Measurements from ENCODE around the gene CES2.
"Not testable (repeated sequence)": the region's sequence is repeated elsewhere in the genome, so short reads cannot be mapped to it uniquely, and the experiment has no call there.

Gene CES2

DNA sequence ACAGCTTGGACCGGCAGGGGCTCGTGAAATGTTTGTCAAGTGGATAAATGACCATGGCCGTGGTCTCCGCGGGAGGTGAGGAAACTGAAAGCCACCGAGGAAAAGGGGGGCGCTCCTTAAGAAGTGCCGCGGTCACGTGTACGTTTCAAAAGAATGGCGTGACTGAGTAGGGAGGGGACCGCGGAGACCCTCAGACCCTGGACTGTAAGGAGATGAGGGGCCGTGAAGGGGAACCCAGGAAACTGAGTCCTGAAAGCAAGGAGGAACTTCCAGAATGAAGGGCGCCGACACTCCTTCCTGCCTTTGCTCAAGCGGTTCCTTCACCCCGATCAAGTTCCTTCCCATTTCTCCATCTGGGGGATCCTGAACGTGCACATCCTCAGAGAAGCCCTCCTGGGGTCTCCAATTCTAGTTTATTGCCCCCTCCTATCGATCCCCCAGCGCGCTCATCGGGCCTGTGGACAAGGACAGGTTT is 440 bp upstream of the CES2 start:
- Histone ChIP-seq H3K4me1 (ENCODE audit: control insufficient read depth, insufficient read depth, low read length) (peaks cover 67% of the 10 kb centered on the region), H3K4me3 (ENCODE audit: low read length) (peak overlapping the region; percentile 88), H3K9ac (ENCODE audit: low read length) (peak overlapping the region; percentile 95)
- H3K36me3 ChIP-seq (ENCODE audit: control insufficient read depth, insufficient read depth, low read length); H3K27me3 ChIP-seq (ENCODE audit: control insufficient read depth, insufficient read depth, low read length); H3K9me3 ChIP-seq (ENCODE audit: control insufficient read depth, low read length): not testable (repeated sequence)

DNA sequence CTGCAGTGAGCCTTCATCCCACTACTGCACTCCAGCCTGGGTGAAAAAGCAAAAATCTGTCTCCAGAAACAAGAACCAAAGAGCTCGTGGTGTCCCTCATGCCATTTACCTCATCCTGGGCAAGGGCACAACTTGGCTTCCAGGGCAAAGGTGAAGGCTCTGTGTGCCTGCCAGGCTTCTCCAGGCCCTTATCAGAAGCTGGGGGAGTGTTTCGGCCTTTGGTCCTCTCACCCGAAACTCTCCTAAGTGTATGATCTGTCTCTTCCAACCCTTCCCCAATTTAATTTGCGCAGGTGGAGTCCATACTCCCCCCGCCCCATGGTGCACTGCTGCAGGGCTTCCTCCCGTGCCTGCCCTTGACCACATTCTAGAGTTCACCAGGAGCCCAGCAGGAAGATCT is 1.1 kb downstream of the CES2 start:
- H3K4me3 ChIP-seq (ENCODE audit: low read length): peak overlapping the region; percentile 20
- H3K4me1 ChIP-seq (ENCODE audit: control insufficient read depth, insufficient read depth, low read length): peaks cover 56% of the 10 kb centered on the region
- no peaks in the 10 kb centered on the region for H3K27me3 ChIP-seq (ENCODE audit: control insufficient read depth, insufficient read depth, low read length)
- H3K9me3 ChIP-seq (ENCODE audit: control insufficient read depth, low read length): no peaks in the 10 kb centered on the region
- peak overlapping the region; percentile 95 for H3K9ac ChIP-seq (ENCODE audit: low read length)
- H3K36me3 ChIP-seq (ENCODE audit: control insufficient read depth, insufficient read depth, low read length): peaks cover 21% of the 10 kb centered on the region

DNA sequence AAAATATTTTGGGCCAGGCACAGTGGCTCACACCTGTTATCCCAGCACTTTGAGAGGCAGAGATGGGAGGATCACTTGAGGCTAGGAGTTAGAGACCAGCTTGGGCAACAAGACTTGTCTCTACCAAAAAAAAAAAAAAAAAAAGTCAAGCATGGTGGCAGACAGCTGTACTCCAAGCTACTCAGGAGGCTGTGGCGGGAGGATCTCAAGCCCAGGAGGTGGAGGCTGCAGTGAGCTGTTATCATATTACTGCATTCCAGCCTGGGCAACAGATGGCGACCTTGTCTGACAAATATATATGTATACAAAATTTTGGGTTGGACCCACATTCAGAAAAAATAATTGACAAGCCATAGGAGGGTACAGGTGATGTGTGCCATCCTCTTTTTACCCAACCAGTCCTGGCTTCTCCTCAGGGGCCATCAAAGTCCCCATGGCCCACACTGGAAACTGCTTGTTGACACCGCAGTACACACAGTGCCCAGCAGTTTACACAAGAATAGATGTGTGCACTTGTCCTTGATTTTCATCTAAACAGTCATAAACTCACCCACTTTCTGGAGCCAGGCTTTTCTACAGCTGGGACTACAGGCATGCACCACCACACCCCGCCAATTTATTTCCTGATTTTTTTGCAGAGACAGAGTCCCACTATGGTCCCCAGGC is 1.7 kb downstream of the CES2 start:
- peaks cover 25% of the 10 kb centered on the region for H3K36me3 ChIP-seq (ENCODE audit: control insufficient read depth, insufficient read depth, low read length)
- H3K4me1 ChIP-seq (ENCODE audit: control insufficient read depth, insufficient read depth, low read length): peaks cover 50% of the 10 kb centered on the region
- H3K9ac ChIP-seq (ENCODE audit: low read length): peak overlapping the region; percentile 95

DNA sequence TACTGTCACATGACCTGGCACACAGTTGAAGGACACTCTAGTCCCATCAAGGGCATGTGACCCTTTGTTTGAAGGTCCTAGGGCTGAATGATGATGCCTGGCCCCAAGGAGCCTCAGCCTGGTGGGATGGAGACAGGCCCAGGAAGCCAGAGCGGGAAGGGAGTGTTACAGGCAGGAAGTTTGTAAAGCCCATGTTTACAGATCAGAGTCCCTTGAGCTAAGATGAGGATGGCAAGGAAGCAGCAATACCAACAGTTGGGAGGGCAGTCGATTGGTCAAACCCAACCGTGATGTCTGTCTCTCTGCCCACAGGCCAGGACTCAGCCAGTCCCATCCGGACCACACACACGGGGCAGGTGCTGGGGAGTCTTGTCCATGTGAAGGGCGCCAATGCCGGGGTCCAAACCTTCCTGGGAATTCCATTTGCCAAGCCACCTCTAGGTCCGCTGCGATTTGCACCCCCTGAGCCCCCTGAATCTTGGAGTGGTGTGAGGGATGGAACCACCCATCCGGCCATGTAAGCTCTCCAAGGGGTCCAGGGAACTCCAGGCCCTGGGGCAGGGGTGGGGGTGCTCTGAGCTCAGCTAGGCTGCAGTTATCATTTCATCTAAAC is 2.5 kb downstream of the CES2 start:
- Histone ChIP-seq H3K9ac (ENCODE audit: low read length) (no peak overlapping the region), H3K4me3 (ENCODE audit: low read length) (no peak overlapping the region), H3K9me3 (ENCODE audit: control insufficient read depth, low read length) (no peaks in the 10 kb centered on the region), H3K27me3 (ENCODE audit: control insufficient read depth, insufficient read depth, low read length) (no peaks in the 10 kb centered on the region), H3K36me3 (ENCODE audit: control insufficient read depth, insufficient read depth, low read length) (peaks cover 25% of the 10 kb centered on the region), H3K4me1 (ENCODE audit: control insufficient read depth, insufficient read depth, low read length) (peaks cover 42% of the 10 kb centered on the region)

More for the DNA sequence above, 1.7 kb downstream of the CES2 start:
- H3K27me3 ChIP-seq (ENCODE audit: control insufficient read depth, insufficient read depth, low read length): no peaks in the 10 kb centered on the region
- H3K9me3 ChIP-seq (ENCODE audit: control insufficient read depth, low read length): no peaks in the 10 kb centered on the region
- H3K4me3 ChIP-seq (ENCODE audit: low read length): no peak overlapping the region

DNA sequence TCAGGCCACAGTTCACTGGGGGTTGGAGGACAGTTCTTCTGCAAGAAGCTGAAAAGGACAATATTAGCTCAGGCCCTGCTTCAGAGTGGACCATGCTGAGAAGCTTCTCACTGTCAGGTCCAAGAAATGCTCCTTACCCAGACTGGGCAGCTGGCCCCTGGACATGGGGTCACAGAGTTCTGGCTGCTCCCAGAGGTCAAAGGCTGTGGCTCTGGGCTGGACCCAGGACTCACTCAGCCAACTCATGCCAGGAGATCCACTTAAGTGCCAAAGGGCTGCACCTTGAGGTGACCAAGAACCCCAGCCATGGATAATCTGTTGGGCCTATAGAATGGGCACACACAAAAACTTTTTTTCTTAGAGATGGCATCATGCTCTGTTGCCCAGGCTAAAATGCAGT is 4.0 kb downstream of the CES2 start:
- H3K4me3 ChIP-seq (ENCODE audit: low read length): no peak overlapping the region
- no peaks in the 10 kb centered on the region for H3K27me3 ChIP-seq (ENCODE audit: control insufficient read depth, insufficient read depth, low read length)
- no peaks in the 10 kb centered on the region for H3K9me3 ChIP-seq (ENCODE audit: control insufficient read depth, low read length)
- H3K36me3 ChIP-seq (ENCODE audit: control insufficient read depth, insufficient read depth, low read length): peaks cover 25% of the 10 kb centered on the region
- H3K4me1 ChIP-seq (ENCODE audit: control insufficient read depth, insufficient read depth, low read length): peaks cover 32% of the 10 kb centered on the region
- H3K9ac ChIP-seq (ENCODE audit: low read length): no peak overlapping the region

DNA sequence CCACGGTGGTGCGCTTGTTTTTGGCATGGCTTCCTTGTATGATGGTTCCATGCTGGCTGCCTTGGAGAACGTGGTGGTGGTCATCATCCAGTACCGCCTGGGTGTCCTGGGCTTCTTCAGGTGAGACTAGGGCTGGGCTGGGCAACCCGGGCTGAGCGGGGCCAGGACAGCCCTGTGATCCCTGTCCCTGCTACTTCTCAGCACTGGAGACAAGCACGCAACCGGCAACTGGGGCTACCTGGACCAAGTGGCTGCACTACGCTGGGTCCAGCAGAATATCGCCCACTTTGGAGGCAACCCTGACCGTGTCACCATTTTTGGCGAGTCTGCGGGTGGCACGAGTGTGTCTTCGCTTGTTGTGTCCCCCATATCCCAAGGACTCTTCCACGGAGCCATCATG is 4.9 kb downstream of the CES2 start:
- Histone ChIP-seq H3K4me1 (ENCODE audit: control insufficient read depth, insufficient read depth, low read length) (peaks cover 29% of the 10 kb centered on the region), H3K9me3 (ENCODE audit: control insufficient read depth, low read length) (no peaks in the 10 kb centered on the region), H3K36me3 (ENCODE audit: control insufficient read depth, insufficient read depth, low read length) (peaks cover 25% of the 10 kb centered on the region), H3K9ac (ENCODE audit: low read length) (no peak overlapping the region), H3K27me3 (ENCODE audit: control insufficient read depth, insufficient read depth, low read length) (no peaks in the 10 kb centered on the region), H3K4me3 (ENCODE audit: low read length) (no peak overlapping the region)

DNA sequence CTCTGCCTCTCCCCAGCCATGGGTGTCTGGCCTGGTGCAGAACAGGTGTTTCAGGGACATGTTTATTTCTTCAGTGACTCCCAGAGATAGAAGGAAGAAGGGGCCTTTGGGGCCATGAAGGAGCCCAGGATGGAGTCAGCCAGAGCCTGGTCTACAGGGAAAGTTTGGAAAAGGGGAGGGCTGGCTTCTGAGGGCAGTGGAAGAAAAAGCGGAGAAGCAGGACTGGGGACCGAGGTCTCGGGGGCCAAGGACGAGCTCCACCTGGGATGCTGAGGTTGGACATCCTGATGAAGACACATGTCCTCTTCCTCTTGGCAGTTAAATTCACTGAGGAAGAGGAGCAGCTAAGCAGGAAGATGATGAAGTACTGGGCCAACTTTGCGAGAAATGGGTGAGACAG is 7.7 kb downstream of the CES2 start:
- H3K9me3 ChIP-seq (ENCODE audit: control insufficient read depth, low read length): no peaks in the 10 kb centered on the region
- H3K9ac ChIP-seq (ENCODE audit: low read length): no peak overlapping the region
- no peak overlapping the region for H3K4me3 ChIP-seq (ENCODE audit: low read length)
- H3K27me3 ChIP-seq (ENCODE audit: control insufficient read depth, insufficient read depth, low read length): no peaks in the 10 kb centered on the region
- peaks cover 2% of the 10 kb centered on the region for H3K4me1 ChIP-seq (ENCODE audit: control insufficient read depth, insufficient read depth, low read length)
- H3K36me3 ChIP-seq (ENCODE audit: control insufficient read depth, insufficient read depth, low read length): peaks cover 21% of the 10 kb centered on the region

DNA sequence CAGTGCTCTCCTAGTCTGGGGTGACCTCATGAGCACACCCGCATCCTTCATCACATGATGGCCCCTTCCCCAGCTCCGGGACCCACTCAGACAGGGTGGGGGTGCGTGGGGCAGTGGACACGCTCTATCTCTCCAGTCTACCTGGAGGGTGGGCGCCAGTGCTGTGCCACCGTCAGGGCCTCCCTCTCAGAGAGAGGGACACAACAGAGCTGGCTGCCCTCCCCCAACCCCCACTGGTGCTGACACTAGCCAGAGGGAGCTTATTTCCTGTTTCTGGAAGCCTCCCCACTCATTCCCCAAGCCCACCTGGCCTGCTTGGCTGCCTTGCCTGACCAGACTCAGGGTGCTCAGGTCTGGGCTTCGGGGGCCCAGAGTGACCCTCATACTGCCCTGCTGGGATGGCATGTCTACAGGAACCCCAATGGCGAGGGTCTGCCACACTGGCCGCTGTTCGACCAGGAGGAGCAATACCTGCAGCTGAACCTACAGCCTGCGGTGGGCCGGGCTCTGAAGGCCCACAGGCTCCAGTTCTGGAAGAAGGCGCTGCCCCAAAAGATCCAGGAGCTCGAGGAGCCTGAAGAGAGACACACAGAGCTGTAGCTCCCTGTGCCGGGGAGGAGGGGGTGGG is 8.2 kb downstream of the CES2 start:
- no peak overlapping the region for H3K9ac ChIP-seq (ENCODE audit: low read length)
- H3K9me3 ChIP-seq (ENCODE audit: control insufficient read depth, low read length): no peaks in the 10 kb centered on the region
- H3K27me3 ChIP-seq (ENCODE audit: control insufficient read depth, insufficient read depth, low read length): peaks cover 5% of the 10 kb centered on the region
- H3K4me1 ChIP-seq (ENCODE audit: control insufficient read depth, insufficient read depth, low read length): peaks cover 4% of the 10 kb centered on the region
- H3K36me3 ChIP-seq (ENCODE audit: control insufficient read depth, insufficient read depth, low read length): peaks cover 19% of the 10 kb centered on the region
- no peak overlapping the region for H3K4me3 ChIP-seq (ENCODE audit: low read length)

DNA sequence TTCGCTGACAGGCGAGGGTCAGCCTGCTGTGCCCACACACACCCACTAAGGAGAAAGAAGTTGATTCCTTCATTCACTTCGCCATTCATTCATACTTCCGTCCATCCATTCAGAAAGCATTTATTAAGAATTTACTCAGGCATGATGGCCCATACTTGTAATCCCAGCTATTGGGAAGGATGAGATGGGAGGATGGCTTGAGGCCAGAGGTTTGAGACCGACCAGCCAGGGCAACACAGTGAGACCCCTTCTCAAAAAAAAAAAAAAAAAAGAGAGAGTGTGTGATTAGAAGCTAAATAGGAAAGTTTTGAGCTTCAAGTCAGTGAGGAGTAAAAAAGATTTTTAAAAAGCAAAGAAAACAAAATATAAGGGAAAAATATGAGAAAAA is 8.7 kb downstream of the CES2 start:
- H3K36me3 ChIP-seq (ENCODE audit: control insufficient read depth, insufficient read depth, low read length): peaks cover 19% of the 10 kb centered on the region
- no peaks in the 10 kb centered on the region for H3K9me3 ChIP-seq (ENCODE audit: control insufficient read depth, low read length)
- no peak overlapping the region for H3K4me3 ChIP-seq (ENCODE audit: low read length)
- H3K27me3 ChIP-seq (ENCODE audit: control insufficient read depth, insufficient read depth, low read length): peaks cover 10% of the 10 kb centered on the region
- H3K4me1 ChIP-seq (ENCODE audit: control insufficient read depth, insufficient read depth, low read length): peaks cover 9% of the 10 kb centered on the region
- no peak overlapping the region for H3K9ac ChIP-seq (ENCODE audit: low read length)

DNA sequence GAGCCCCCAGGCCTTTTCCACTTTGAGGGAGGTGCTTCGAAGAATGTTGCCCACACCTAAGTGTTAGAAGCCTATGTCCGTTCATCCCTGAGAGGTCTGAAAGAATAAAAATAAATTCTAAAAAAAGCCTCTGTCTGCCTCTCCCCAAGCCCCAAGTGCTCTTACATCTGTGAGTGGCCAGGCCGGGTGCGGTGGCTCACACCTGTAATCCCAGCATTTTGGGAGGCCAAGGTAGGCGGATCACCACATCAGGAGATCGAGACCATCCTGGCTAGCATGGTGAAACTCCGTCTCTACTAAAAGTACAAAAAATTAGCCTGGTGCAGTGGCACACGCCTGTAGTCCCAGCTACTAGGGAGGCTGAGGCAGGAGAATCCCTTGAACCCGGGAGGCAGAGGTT is 9.7 kb downstream of the CES2 start:
- Histone ChIP-seq H3K36me3 (ENCODE audit: control insufficient read depth, insufficient read depth, low read length) (peaks cover 18% of the 10 kb centered on the region), H3K27me3 (ENCODE audit: control insufficient read depth, insufficient read depth, low read length) (peaks cover 18% of the 10 kb centered on the region)
- H3K9me3 ChIP-seq (ENCODE audit: control insufficient read depth, low read length); H3K4me3 ChIP-seq (ENCODE audit: low read length); H3K9ac ChIP-seq (ENCODE audit: low read length); H3K4me1 ChIP-seq (ENCODE audit: control insufficient read depth, insufficient read depth, low read length): not testable (repeated sequence)

DNA sequence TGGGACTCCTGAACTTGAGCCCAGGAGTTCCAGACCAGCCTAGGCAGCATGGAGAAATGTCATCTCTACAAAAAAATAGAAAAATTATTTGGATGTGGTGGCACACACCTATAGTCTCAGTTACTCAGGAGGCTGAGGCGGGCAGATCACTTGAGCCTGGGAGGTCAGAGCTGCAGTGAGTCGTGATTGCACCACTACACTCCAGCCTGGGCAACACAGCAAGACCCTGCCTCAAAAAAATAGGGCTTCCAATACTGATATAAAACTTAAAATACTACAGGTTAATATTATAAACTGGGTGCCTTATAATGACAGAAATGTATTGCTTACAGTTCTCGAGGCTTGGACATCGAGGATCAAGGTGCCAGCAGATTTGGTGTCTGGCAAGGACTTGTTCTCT is 10.6 kb downstream of the CES2 start:
- Histone ChIP-seq H3K4me1 (ENCODE audit: control insufficient read depth, insufficient read depth, low read length) (peaks cover 9% of the 10 kb centered on the region), H3K9me3 (ENCODE audit: control insufficient read depth, low read length) (no peaks in the 10 kb centered on the region), H3K36me3 (ENCODE audit: control insufficient read depth, insufficient read depth, low read length) (peaks cover 9% of the 10 kb centered on the region), H3K4me3 (ENCODE audit: low read length) (no peak overlapping the region), H3K27me3 (ENCODE audit: control insufficient read depth, insufficient read depth, low read length) (peaks cover 18% of the 10 kb centered on the region), H3K9ac (ENCODE audit: low read length) (no peak overlapping the region)

DNA sequence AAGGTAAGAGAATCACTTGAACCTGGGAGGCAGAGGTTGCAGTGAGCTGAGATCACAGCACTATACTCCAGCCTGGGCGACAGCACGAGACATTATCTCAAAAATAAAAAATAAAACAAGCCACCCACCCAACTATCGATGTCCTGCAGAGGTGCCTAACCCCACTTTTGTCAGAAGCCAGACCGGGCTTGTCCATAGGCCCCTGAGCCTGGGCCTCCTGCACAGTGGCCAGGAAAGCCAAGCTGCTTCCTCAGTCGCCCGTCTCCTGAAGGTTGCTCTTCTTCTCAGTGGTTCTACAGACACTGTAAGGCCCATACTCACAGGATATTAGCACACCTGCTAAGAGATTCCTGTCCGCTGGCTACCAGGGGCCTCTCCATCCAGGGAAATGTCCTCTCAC is 11.2 kb downstream of the CES2 start:
- peaks cover 18% of the 10 kb centered on the region for H3K27me3 ChIP-seq (ENCODE audit: control insufficient read depth, insufficient read depth, low read length)
- H3K36me3 ChIP-seq (ENCODE audit: control insufficient read depth, insufficient read depth, low read length): peaks cover 3% of the 10 kb centered on the region
- no peak overlapping the region for H3K9ac ChIP-seq (ENCODE audit: low read length)
- peaks cover 9% of the 10 kb centered on the region for H3K4me1 ChIP-seq (ENCODE audit: control insufficient read depth, insufficient read depth, low read length)
- H3K9me3 ChIP-seq (ENCODE audit: control insufficient read depth, low read length): no peaks in the 10 kb centered on the region
- no peak overlapping the region for H3K4me3 ChIP-seq (ENCODE audit: low read length)
